CD8-positive, alpha-beta memory T cell (primary cell): Measurements from ENCODE around the gene DNER. TPM values are rescaled to one million over a fixed set of nuclear protein-coding genes. Genes with fewer than 3 reads are reported as not detected.

Source experiments
- CTCF ChIA-PET: fragments of 350-600 bp; sonication (Branson Sonifier 250); formaldehyde crosslinking; loops from one replicate; lab custom pipeline; 2021; ENCODE audit warnings: antibody characterized with exemption; lab: Charles Lee
- POLR2A ChIA-PET: fragments of 350-600 bp; sonication (Branson Sonifier 250); formaldehyde crosslinking; loops from one replicate; lab custom pipeline; 2021; ENCODE audit warnings: antibody characterized with exemption; lab: Charles Lee
- DNase-seq, 5 donors: peaks; one replicate each; pipeline versions ENCODE4 v3.0.0 to v3.0.0-alpha.2; 2020 to 2022; ENCODE audit warnings: mixed read lengths in 1 of 5
- H3K27ac ChIP-seq: one replicate; pipeline ENCODE4 v1.7.0; 2013; ENCODE audit warnings: low read depth, mild to moderate bottlenecking, low read length, moderate library complexity
- H3K27me3 ChIP-seq: 2 replicates; pipeline ENCODE4 v1.7.0; 2013; ENCODE audit warnings: low read length, mild to moderate bottlenecking; ENCODE audit not compliant: insufficient read depth, poor library complexity, severe bottlenecking
- H3K36me3 ChIP-seq: 2 replicates; pipeline ENCODE4 v1.7.0; 2013; ENCODE audit warnings: mild to moderate bottlenecking, low read length, moderate library complexity; ENCODE audit not compliant: insufficient read depth
- H3K4me1 ChIP-seq: 2 replicates; pipeline ENCODE4 v1.7.0; 2013; ENCODE audit warnings: mild to moderate bottlenecking, low read length, moderate library complexity; ENCODE audit not compliant: insufficient read depth
- H3K4me3 ChIP-seq: 2 replicates; pipeline ENCODE4 v1.7.0; 2013; ENCODE audit warnings: mild to moderate bottlenecking, low read length
- H3K9me3 ChIP-seq: 2 replicates; pipeline ENCODE4 v1.7.0; 2013; ENCODE audit warnings: mild to moderate bottlenecking, low read length
- H3K27ac Mint-ChIP-seq, 8 donors: one replicate each; pipeline ENCODE4 v1.8.0; 2020 to 2021; ENCODE audit warnings: mixed read lengths in 8 of 8, mild to moderate bottlenecking in 6 of 8, inconsistent platforms in 3 of 8, moderate library complexity in 3 of 8
- H3K27me3 Mint-ChIP-seq, 2 donors: one replicate each; pipeline ENCODE4 v1.8.0; 2020 to 2021; ENCODE audit warnings: mixed read lengths in 2 of 2, mild to moderate bottlenecking in 1 of 2, moderate library complexity in 1 of 2
- H3K36me3 Mint-ChIP-seq, 3 donors: one replicate each; pipeline ENCODE4 v1.8.0; 2020 to 2021; ENCODE audit warnings: mixed read lengths in 3 of 3, inconsistent platforms in 1 of 3, mild to moderate bottlenecking in 1 of 3
- H3K4me1 Mint-ChIP-seq, 3 donors: one replicate each; pipeline ENCODE4 v1.8.0; 2020 to 2021; ENCODE audit warnings: mixed read lengths in 3 of 3, inconsistent platforms in 1 of 3, mild to moderate bottlenecking in 1 of 3
- H3K4me3 Mint-ChIP-seq, 7 donors: one replicate each; pipeline ENCODE4 v1.8.0; 2020 to 2021; ENCODE audit warnings: mixed read lengths in 7 of 7, mild to moderate bottlenecking in 6 of 7, moderate library complexity in 4 of 7, inconsistent platforms in 2 of 7
- H3K9me3 Mint-ChIP-seq, 5 donors: one replicate each; pipeline ENCODE4 v1.8.0; 2020 to 2022; ENCODE audit warnings: mixed read lengths in 5 of 5, mild to moderate bottlenecking in 3 of 5, moderate library complexity in 2 of 5, inconsistent platforms in 1 of 5
- polyA plus RNA-seq: library from polyadenylated mRNA; unstranded; fragments of 300-500 nt; fragmentation: Illumina TruSeq; gene quantifications from one replicate; pipeline ENCODE4 v1.2.3, GENCODE V29; 2021
- total RNA-seq, 2 experiments: library from RNA; stranded (reverse); gene quantifications; one replicate each; pipeline ENCODE4 v1.2.3, GENCODE V29; 2021

DNER gene
- total and polyA plus RNA-seq, 3 experiments from 2014 or later, result not detected

DNA sequence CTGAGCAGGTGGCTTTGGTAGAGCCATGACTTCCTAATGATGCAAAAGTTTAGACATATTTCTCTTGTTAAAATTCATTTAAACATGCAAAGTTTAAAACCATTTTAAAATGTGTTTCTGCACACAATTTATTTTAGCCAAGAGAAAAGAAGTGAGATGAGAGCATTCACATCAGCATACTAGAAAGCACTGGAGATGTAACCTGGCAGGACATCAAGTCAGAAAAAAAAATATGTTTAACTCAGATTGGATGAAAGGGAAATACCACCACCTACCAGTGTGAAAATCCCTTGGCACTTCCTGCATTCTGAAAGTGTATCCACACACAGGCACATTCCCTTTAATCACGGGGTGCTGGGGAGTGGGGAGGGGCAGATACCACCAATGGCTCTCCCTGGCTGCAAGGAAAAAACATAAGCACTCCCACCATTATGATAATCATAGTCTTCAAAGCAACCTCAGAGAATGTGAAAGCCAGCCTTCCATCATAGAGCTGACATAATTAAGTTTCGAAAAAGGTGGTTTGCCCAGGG lies 25.0 kb downstream of the DNER start:
- Mint-ChIP-seq H3K27ac (no peak overlapping the region), H3K27me3 (peaks cover 25 to 42% of the 10 kb centered on the region in 2 donors), H3K36me3 (no peaks in the 10 kb centered on the region), H3K4me1 (no peaks in the 10 kb centered on the region), H3K4me3 (no peak overlapping the region), H3K9me3 (peaks cover 0 to 3% (median 0%) of the 10 kb centered on the region in 5 donors)
- no peaks in the 10 kb centered on the region for H3K4me1 ChIP-seq
- no peaks in the 10 kb centered on the region for H3K36me3 ChIP-seq
- ChIA-PET CTCF (no interaction called here), POLR2A (no interaction called here)
- no peaks in the 10 kb centered on the region for H3K9me3 ChIP-seq
- H3K27ac ChIP-seq, result no peak overlapping the region
- no peak overlapping the region for H3K4me3 ChIP-seq
- H3K27me3 ChIP-seq, result no peaks in the 10 kb centered on the region
- no peak for DNase-seq

DNA sequence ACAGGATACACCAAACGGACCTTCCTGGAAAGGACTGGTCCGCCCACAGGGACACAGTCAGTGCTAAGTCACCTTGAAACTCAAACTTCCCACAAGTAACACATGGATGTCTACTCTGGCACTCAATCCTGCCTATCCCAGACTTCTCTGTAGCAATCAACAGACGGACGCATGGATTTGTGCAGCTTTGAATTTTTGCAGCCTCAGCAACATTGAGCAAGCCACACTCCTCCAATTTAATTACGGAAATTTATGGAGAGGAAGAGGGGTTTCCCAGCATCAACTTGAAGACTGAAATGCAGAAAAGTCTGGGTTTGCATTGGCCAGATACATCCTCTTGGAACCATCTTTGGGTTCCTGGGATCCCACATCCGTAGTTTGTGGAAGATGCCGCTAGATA lies 26.2 kb downstream of the DNER start:
- H3K27ac Mint-ChIP-seq, result peak overlapping the region in 1 of 8 donors; percentile 51
- DNase-seq, result no peak

GRCh38 chr2:229686122-229686919 lies 28.0 kb downstream of the DNER start:
- Histone ChIP-seq H3K4me1 (no peaks in the 10 kb centered on the region), H3K4me3 (no peak overlapping the region), H3K9me3 (no peaks in the 10 kb centered on the region), H3K27me3 (peaks cover 3% of the 10 kb centered on the region), H3K36me3 (no peaks in the 10 kb centered on the region), H3K27ac (no peak overlapping the region)
- DNase-seq, result no peak
- Mint-ChIP-seq H3K4me1 (no peaks in the 10 kb centered on the region), H3K4me3 (no peak overlapping the region), H3K9me3 (peaks cover 0 to 3% (median 0%) of the 10 kb centered on the region in 5 donors), H3K36me3 (no peaks in the 10 kb centered on the region), H3K27me3 (peaks cover 34 to 48% of the 10 kb centered on the region in 2 donors), H3K27ac (no peak overlapping the region)
- POLR2A ChIA-PET, result no interaction called here
- CTCF ChIA-PET, result no interaction called here

More for the DNA sequence above, 26.2 kb downstream of the DNER start:
- CTCF ChIA-PET, result no interaction called here
- Histone ChIP-seq H3K27ac (no peak overlapping the region), H3K4me3 (no peak overlapping the region), H3K9me3 (no peaks in the 10 kb centered on the region), H3K27me3 (peaks cover 3% of the 10 kb centered on the region), H3K4me1 (no peaks in the 10 kb centered on the region), H3K36me3 (no peaks in the 10 kb centered on the region)
- peaks cover 25 to 44% of the 10 kb centered on the region in 2 donors for H3K27me3 Mint-ChIP-seq
- peaks cover 0 to 3% (median 0%) of the 10 kb centered on the region in 5 donors for H3K9me3 Mint-ChIP-seq
- no peak overlapping the region for H3K4me3 Mint-ChIP-seq
- no peaks in the 10 kb centered on the region for H3K4me1 Mint-ChIP-seq
- no peaks in the 10 kb centered on the region for H3K36me3 Mint-ChIP-seq
- POLR2A ChIA-PET, result no interaction called here

DNA sequence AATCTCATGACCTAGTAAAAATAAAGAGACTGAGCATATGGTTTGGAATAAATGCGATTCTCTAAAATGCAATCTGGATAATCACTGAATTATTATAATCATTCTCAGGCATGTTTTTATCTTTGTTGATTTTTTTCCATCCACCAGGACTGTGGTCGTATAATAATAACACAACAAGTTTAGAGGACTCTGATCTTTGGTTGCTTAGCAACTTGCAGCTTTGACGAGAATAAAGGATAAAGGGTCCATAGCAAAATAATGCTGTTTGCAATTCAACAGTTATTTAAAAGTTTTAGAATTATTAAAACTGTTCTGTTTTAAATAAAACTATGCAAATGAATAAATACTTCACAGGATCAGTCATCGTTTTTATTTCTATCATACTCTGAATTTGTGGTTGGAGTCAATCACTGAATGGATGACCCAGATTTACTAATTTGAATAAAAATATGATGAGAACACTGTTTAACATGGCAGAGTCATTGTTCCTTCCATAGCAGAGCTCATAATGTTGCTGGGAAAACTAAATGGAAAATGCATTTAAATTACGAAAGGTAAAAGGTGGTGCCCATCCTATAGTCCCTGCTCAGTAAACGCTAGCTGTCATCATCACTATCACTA lies 29.3 kb downstream of the DNER start:
- Mint-ChIP-seq H3K27me3 (peaks cover 34 to 55% of the 10 kb centered on the region in 2 donors), H3K9me3 (peaks cover 0 to 3% (median 0%) of the 10 kb centered on the region in 5 donors), H3K27ac (no peak overlapping the region), H3K4me3 (no peak overlapping the region), H3K4me1 (no peaks in the 10 kb centered on the region), H3K36me3 (no peaks in the 10 kb centered on the region)
- Histone ChIP-seq H3K27ac (no peak overlapping the region), H3K27me3 (peaks cover 3% of the 10 kb centered on the region), H3K4me1 (no peaks in the 10 kb centered on the region), H3K36me3 (no peaks in the 10 kb centered on the region), H3K9me3 (no peaks in the 10 kb centered on the region), H3K4me3 (no peak overlapping the region)
- no peak for DNase-seq
- ChIA-PET CTCF (no interaction called here), POLR2A (no interaction called here)

DNA sequence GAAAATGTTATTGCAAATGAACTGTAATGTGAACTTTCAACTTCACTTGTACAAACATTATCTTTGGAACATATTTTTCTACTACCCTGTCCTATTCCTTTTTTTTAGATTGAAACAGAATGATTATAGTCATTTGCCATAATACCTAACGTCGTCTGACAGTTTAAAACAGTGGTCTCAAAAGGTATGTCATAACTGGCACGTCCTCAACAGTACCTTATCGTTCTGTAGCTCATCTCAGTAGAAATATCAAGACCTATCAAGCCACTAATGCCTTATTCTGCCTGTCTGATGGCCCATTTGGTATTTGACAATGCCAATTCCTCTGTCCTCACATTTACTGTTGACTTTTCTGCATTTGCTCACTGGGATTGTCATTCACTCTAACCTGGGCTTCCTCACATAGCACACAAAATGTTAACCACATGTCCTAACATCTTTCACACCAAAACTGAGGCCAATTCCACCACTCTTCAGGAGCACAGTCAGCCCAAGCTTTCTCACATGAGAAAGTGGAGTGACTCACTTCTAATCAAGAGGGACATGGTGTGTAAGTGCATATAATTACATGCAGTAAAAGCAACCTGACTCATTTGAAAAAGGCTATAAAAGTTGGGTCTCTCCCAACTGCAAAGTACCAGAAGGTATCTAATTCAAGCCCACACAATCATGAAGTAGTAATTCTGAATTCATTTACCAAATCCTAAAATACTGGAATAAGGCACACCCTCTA lies 34.8 kb downstream of the DNER start:
- H3K4me1 ChIP-seq, result no peaks in the 10 kb centered on the region
- Mint-ChIP-seq H3K27me3 (peaks cover 36 to 61% of the 10 kb centered on the region in 2 donors), H3K9me3 (no peaks in the 10 kb centered on the region), H3K4me3 (no peak overlapping the region), H3K36me3 (no peaks in the 10 kb centered on the region), H3K4me1 (no peaks in the 10 kb centered on the region), H3K27ac (no peak overlapping the region)
- peaks cover 3% of the 10 kb centered on the region for H3K27me3 ChIP-seq
- POLR2A ChIA-PET, result no interaction called here
- H3K4me3 ChIP-seq, result no peak overlapping the region
- no peak overlapping the region for H3K27ac ChIP-seq
- no peak for DNase-seq
- no peaks in the 10 kb centered on the region for H3K36me3 ChIP-seq
- H3K9me3 ChIP-seq, result no peaks in the 10 kb centered on the region
- CTCF ChIA-PET, result no interaction called here

- Histone ChIP-seq H3K36me3 (no peaks in the 10 kb centered on the region), H3K4me3 (no peak overlapping the region), H3K27ac (no peak overlapping the region), H3K9me3 (no peaks in the 10 kb centered on the region), H3K4me1 (no peaks in the 10 kb centered on the region), H3K27me3 (no peaks in the 10 kb centered on the region)
- POLR2A ChIA-PET, result no interaction called here
- no peak for DNase-seq
- Mint-ChIP-seq H3K4me1 (no peaks in the 10 kb centered on the region), H3K27ac (no peak overlapping the region), H3K27me3 (peaks cover 41 to 69% of the 10 kb centered on the region in 2 donors), H3K4me3 (no peak overlapping the region), H3K36me3 (no peaks in the 10 kb centered on the region), H3K9me3 (no peaks in the 10 kb centered on the region)
- CTCF ChIA-PET, result no interaction called here
Measured at GRCh38 chr2:229675569-229675968, 38.8 kb downstream of the DNER start.

DNA sequence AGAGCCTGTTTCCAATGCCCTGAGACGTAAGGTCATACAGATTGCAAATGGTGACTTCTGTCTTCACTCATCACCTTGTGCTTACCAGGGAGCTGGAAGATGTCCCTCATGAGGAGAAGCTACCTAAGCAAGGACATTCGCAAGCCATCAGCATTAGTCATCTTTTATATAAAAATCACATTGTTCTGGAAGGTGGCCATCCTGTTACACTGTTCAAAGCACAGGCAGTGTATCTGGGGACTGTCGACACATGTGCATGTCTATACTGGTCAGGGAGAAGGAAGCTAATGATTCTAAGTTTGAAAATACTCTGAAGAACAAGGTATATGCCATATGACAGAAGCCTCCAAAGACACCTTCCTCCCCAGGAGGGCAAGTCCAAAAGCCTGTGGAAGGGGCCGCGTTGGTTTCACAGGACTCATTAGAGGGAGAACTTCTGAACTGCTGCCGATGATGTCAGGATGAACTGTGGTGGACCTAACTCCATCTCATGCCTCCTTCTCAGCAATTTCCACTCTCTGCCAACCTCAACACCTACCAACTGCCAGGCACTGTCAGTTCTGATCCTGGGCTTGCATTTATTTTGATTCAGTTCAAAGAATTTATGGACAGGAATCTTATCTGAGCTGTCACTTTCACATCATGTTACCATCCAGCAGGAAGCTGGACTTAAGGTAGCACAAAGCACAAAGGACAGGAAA lies 39.4 kb downstream of the DNER start:
- Histone ChIP-seq H3K9me3 (no peaks in the 10 kb centered on the region), H3K27ac (no peak overlapping the region), H3K4me3 (no peak overlapping the region), H3K36me3 (no peaks in the 10 kb centered on the region), H3K27me3 (no peaks in the 10 kb centered on the region), H3K4me1 (no peaks in the 10 kb centered on the region)
- Mint-ChIP-seq H3K4me1 (no peaks in the 10 kb centered on the region), H3K27ac (no peak overlapping the region), H3K36me3 (no peaks in the 10 kb centered on the region), H3K9me3 (no peaks in the 10 kb centered on the region), H3K27me3 (peaks cover 41 to 64% of the 10 kb centered on the region in 2 donors), H3K4me3 (no peak overlapping the region)
- POLR2A ChIA-PET, result no interaction called here
- CTCF ChIA-PET, result no interaction called here
- DNase-seq, result no peak
